Activated CD4-positive, alpha-beta T cell treated with anti-CD3 and anti-CD28 coated beads, Interleukin-2, Interleukin-6, amounts not matched to agents 100 ng/mL and 50 ng/mL, durations not matched to agents 16 hours and 8 hours (primary cell): ENCODE data around the gene PLK3.
"Not testable (repeated sequence)": the region's sequence is repeated elsewhere in the genome, so short reads cannot be mapped to it uniquely, and the experiment has no call there.

Source experiments
- DNase-seq: peaks from one replicate; pipeline ENCODE4 v3.0.0-alpha.2; 2020

The PLK3 gene

DNA sequence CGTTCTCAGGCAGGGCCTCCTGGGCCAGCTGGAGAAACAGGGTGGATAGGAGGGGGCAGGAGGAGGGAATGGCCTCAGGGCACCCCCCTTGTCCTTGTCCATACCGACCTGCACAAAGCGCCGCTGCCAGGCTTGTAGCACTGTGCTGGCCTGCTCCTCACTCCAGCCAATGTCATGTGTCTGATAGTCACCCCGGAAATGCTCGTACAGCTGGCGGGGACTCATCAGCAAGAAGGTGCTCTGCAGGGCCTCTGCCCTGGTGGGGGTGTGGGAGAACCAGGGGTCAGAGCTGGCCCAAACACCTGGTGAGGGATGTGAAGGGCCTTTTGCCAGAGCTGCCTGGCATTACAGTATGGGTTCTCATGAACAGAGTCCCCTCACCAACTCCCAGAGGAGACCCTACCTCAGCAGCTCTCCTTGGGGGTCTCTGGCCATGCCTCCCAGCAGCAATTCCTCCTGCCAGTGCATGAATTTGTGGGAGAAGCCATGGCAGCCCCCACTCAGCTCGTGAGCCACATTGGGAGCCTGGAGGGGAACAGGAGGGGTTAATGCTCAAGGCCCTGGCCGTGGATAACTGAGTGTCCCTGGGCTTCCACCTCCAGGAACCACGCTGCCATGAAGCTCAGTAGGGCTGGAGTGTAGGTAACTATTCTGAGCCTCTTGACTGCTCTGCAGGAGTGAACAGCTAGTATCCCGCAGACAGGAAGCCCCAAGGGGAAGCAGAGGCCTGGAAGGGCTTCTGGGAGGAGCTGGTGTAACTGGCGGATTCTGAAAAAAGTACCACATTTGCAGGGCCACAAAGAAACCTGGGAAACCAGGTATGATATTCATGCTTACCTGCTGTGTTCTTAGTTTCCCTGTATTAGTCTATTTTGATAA, 29.6 kb downstream of the PLK3 start:
- DNase-seq, result no peak

DNA sequence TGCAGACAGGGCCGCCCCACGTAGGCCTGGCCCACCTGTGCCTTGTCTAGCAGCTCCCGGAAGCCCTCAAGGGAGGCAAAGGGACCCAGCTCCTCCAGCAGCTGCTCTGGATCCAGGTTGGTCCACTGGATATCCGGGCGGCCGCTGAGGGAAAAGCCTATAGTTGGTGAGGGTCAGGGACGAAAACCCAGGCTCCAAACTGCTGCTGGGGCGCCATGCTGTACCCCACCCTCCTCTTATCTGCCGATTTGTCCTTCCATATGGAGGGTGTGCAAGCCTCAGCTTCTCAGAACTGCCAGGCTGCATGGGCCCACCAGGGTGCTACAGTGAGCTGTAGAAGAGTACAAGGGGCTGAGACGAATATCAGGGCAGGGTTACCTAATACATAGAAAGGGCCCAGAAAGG, 30.7 kb downstream of the PLK3 start:
- DNase-seq, result no peak

DNA sequence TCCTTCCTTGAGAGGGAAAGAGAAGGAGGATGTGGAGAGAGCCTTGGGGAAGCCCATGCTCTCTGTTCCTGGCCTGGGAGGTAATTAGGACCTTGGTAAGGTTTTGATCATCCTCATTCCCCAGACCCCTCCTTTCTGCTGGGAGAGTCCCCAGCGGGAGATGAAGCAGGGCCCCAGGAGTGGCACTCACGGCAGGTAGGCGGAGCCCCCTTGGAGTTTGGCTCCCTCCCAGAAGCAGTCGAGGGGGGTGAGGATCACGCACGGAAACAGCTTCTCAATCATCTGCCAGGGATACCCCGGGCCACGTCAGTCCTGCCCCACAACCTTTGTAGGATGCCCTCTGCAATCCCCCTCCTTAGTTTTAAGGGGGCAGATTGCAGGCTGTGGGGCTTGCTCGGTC, 31.3 kb downstream of the PLK3 start:
- DNase-seq, result no peak

DNA sequence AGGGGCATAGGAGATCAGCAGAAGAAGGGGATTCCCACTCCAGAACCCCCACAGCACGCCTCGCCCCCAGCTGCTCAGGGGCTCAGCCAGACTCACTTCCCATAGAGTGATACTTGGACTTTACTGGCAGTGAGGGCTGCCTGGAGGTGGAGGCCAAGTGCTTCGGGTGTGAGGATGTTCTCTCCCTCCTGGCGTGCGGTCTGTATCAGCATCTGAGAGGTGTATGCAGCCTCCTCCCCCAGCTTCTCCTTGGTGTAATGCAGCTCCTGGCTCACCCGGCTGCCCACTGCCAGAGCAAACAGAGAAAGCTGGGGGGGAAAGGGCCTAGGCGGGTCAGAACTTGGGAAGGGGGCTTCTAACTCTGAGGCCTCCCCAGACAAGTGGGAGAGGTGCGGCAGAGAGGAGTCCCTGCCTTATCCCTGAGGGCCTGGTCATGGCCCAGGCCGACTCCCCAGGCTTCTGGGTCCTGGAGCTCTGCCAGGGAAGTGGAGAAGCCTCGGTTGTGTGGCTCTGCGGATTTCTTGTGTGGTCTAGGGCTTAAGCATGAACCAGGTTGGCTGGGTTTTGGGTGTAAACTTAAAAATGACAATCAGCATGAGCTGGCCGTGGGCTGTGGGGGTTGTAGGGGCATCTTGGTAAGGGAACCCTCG, 32.0 kb downstream of the PLK3 start:
- DNase-seq, result no peak

DNA sequence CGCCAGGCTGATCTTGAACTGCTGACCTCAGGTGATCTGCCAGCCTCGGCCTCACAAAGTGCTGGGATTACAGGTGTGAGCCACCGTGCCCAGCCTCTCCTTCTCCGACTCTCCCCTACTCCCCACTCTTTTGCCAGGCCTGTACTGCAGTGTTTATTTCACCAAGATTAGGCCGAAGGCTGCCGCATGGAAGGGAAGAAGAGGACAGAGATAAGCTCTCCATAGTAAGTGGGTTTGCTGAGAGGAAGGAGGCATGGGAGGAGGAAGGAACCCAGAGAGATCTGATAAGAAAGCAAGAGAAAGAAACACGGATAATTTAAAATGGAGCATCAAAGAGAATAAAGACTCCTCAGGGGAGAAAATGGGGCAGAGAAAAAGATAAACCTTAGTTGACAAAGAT, 34.2 kb downstream of the PLK3 start:
- DNase-seq, result no peak

DNA sequence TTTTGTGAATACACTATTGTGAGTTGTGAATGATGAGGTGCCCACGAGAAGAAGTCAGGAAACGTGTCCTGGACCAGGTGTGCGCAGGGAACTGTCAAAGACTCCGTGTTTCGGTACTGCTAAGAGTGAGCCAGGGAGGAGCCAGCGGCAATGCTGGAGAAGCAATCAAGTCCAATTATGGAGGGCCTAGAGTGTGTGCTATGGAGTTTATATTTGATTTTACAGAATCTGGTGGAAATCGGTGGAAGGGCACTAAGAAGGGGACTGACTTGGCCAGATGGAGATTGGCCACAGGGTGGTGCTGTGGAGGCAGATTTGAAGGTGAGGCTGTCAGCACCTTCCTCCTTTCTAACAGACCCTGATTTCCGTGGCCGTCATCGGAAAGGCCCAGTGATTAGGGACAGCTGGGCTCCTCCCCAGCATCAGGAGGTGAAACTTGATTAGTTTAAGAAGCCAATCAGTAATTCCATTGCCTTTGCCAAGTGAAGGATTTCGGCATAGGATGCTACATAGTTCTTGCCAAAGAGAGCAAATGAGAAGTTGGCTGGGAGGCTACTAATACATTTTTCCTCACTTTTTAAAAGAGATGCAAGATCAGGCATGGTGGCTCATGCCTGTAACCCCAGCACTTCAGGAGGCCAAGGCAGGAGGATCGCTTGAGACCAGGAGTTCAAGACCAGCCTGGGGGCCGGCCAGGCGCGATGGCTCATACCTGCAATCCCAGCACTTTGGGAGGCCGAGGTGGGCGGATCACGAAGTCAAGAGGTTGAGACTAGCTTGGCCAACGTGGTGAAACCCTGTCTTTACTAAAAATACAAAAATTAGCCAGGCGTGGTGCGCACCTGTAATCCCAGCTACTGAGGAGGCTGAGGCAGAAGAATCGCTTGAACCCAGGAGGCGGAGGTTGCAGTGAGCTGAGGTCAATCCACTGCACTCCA, 35.8 kb downstream of the PLK3 start:
- DNase-seq, result peak; percentile 91

DNA sequence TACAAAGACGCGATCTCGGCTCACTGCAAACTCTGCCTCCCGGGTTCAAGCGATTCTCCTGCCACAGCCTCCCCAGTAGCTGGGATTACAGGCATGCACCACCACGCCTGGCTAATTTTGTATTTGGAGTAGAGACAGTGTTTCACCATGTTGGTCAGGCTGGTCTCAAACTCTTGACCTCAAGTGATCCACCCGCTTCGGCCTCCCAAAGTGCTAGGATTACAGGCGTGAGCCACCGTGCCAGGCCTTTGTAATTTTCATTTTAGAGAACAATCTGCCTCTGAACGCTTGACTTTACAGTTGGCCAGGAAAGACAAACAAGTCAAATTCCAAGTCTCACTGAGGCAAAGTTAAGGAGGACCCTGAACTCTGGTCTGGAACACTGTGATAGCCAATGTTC, 38.1 kb downstream of the PLK3 start:
- DNase-seq, result not testable (repeated sequence)

DNA sequence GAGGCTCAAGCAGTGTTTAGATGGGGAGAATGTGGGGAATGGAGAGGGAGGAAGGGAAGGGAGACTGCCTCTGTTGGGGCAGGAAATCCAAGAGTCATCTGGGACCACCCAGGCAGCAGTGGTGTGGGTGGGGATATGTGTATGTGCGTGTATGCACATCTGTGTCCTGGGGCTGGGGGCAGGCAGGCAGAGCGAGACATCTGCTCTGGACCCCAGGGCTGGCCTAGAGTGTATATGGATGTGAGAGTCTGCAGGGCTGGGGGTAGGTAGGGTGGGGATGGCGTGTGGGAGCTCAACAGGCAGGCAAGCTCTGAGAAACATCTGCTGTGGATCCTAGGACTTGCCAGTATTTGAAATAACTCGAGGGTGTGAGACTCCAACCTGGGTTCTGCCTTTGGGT, 39.4 kb downstream of the PLK3 start:
- DNase-seq, result no peak

DNA sequence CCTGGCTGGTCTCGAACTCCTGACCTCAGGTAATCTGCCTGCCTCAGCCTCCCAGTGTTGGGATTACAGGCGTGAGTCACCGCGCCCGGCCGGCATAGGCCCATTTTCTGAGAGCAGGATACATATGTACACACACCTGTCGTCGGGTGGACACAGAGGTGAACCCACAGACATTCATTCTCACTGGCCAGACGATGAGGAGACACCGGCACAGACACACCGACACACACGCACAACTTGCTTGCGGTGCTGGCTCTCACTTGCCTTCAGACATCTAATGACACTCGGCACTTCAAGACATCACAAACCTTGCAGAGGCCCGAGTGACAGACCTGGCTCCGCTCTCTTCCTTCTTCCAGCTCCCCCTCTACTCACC, 42.3 kb downstream of the PLK3 start:
- no peak for DNase-seq

DNA sequence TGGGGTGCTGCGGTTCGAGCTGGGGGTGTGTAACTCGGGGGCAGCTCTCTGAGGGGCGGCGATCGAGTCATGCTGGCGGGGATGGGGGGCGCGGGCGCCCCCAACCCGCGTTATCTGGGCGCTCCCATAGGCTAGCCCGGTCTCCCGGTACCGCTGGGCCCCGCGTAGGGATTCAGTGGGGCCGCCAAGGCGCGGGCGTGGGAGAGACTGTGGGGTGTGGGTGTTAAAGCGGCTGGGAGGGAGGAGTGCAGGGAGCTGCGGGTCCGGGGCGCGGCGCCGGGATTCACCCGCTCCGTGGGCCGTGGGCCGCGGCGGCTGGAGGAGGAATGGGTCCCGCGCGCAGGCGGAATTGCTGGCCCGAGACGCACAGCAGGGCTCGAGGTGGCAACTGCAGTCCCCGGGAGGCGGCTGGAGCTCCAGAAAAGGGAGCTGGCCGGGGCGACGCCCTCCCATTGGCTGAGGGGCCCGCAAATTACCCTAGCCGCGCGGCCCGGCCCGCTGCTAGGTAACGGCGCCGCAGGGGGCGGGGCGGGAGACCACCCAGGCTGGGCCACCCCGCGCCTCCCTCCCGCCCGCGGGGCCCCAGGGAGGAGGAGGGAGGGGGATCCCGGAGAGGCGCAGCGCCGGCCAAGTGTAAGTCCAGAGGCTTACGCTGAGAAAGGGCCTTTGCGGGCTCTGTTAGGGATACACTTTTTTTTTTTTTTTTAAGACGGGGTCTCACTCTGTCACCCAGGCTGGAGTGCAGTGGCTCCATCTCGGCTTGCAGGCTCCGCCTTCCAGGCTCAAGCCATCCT, 42.9 kb downstream of the PLK3 start, which contains the start of gene PTCH2:
Gene PTCH2, minus strand, starts transcription at position 392 of the 794 bp plus-strand sequence. Its CDS starts 321 bp downstream, at position 71.
- DNase-seq, result peak; percentile 15

DNA sequence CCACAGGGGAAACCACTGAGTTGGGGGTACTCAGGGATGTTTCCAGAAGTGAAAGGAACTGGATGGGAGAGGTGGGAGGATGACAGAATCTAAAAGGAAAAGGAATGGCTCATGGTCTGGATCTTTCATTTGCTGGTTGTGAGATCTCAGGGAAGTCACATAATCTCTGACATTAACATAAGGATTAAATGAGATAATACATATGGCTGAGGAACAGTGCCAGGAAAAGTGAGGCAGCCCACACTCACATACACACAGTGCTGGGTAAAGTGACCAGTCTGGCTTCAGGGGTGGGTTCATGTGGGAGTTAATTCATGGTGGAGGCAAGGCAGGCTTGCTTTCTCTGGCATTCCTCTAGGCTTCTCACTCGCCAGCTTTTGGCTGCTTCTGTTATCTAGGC, 46.8 kb downstream of the PLK3 start:
- no peak for DNase-seq

DNA sequence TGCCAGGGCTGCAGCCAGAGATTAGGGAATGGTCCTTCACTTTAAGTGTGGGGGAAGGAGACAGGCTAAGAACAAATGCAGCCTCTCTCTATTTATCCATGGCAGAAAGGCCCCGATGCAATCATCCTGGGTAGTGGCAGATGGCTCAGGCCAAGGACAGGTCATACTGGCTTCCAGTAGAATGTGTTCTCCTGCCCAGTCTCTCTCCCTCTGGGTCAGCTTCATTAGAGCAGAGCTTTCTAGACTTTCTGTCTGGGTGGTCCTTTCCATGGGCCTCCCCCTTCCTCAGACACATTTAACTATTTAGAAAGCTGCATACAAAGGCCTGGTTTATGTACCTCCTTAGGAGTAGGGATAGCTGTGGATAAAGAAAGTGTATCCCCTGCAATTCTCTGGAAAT, 47.7 kb downstream of the PLK3 start:
- no peak for DNase-seq

DNA sequence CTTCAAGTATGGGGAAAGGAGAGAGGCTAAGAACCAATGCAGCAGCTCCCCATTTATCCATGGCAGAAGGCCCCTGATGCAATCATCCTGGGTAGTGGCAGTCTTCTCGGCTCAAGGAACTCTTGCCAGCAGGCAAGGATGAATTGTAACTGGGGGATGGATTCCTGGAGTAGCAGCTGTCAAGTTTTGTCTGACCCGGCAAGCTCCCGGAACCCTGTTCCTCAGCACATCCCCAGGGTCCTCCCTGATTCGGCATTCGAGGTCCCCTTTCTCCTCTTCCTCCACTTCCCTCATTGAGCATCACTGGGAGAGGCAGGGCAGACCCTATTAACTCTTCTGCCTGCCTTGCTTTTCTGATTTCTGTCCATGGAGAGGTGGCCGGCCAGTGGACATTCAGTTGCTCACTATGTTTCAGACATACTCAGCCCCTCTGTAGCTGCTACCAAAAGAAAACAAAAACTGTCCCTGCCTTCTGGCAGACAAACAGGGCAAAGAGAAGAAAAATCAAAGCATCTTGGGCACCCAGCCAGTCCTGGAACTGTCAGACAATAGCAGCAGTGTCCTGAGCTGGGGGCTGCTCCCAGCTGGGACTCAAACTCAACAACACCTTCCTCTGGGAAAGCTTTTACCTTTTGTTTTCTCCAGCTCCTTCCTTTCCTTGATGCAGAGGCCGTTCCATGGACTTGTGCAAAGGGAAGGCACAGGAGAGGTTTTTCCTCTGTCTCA, 48.4 kb downstream of the PLK3 start:
- no peak for DNase-seq

DNA sequence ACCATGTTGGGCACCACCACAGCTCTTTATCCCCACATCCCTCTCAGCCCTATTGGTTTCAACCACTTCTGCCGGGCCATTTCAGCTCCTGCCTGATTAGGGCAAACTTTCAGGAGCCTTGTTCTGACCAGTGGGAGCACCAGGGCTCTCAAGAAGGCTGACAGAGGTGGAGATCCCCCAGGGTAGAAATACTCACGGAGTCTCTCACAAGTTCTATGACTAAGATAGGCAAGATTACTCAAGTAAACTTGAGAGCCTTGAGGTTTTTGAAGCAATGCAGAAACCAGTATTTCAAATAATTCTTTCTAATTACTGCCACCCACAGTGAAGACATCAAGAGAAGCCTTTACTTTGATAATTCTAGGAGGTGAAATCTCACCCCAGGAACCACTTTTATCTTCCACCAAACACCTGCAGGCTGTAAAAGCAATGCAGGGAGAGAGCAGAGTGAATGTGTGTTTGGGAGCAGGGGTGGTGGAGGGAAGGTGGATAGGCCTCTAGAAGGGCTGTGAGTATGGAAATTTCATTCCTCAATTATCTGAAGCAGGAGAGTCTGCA, 49.5 kb downstream of the PLK3 start:
- no peak for DNase-seq

DNA sequence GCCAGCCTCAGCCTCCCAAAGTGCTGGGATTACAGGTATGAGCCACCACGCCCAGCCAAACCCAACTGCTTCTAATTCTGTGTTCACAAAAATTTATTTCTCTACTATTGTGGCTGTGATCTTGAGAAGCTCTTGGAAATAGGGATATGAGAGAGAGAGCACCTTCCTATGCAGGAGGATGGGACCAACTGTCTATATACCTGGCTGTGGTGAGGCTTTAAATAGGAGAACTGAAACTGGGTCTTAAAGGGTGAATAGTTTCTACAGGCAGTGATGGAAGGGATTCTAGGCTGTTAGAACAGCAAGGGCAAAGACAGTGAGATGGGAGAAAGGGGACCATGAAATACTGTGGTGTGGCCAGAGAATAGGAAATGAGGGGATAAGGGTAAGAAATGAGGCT, 51.1 kb downstream of the PLK3 start:
- DNase-seq, result no peak

DNA sequence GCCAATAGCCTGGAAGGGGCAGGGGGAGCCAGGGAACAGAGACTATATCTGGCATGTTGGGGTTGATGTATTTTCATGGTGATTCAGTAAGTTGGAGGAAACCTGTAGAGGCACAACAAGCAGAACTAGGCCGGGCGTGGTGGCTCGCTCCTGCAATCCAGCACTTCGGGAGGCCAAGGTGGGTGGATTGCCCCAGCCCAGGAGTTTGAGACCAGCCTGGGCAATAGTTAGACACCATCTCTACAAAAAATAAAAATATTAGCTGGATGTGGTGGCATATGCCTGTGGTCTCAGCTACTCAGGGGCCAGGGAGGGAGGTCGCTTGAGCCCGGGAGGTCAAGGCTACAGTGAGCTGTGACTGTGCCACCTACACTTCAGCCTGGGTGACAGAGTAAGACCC, 53.0 kb downstream of the PLK3 start:
- no peak for DNase-seq

DNA sequence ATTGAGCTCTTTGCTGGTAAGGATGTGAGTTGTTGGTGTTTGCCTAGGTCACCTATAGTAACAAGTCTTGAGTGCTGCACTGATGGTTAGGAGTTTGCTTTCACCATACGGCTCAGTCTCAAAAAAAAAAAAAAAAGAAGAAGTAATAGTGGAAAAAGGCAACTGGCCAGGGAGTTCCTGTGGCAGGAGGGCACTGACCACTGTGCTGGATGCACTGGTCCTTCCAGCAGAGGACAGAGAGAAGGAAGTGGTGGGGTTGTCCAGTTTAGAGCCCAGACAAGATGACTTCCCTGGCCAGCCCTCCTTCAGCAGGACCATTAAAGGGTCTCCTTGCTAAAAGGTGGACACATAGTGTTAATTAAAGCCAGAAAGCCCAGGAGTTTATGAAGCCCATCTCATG, 54.8 kb downstream of the PLK3 start:
- no peak for DNase-seq
